Amygdala (tissue), 56 donors: ENCODE results near the gene TESMIN.

Experiments
- DNase-seq, 56 donors: peaks; one replicate each; lab custom pipeline; 2025; lab: John Stamatoyannopoulos, UW

TESMIN gene

GRCh38 chr11:68763181-68763721 is 11.9 kb upstream of the TESMIN start:
- DNase-seq: no peak

- DNase-seq: no peak
Measured at GRCh38 chr11:68762481-68762880, 11.2 kb upstream of the TESMIN start.

- no peak for DNase-seq
Measured at GRCh38 chr11:68761801-68762200, 10.5 kb upstream of the TESMIN start.

GRCh38 chr11:68759991-68760390 is 8.7 kb upstream of the TESMIN start:
- no peak for DNase-seq

GRCh38 chr11:68757711-68758110 is 6.4 kb upstream of the TESMIN start:
- no peak for DNase-seq

GRCh38 chr11:68756171-68756766 is 4.9 kb upstream of the TESMIN start:
- no peak for DNase-seq

GRCh38 chr11:68753300-68753699 is 2.0 kb upstream of the TESMIN start:
- no peak for DNase-seq

- DNase-seq: no peak
Measured at GRCh38 chr11:68751004-68751325, 355 bp downstream of the TESMIN start.

GRCh38 chr11:68750195-68751003 is 921 bp downstream of the TESMIN start:
- no peak for DNase-seq

- DNase-seq: no peak
Measured at GRCh38 chr11:68749229-68750123, 1.8 kb downstream of the TESMIN start.

GRCh38 chr11:68748061-68748460 is 3.3 kb downstream of the TESMIN start:
- no peak for DNase-seq

- no peak for DNase-seq
Measured at GRCh38 chr11:68743539-68743938, 7.8 kb downstream of the TESMIN start.

GRCh38 chr11:68741463-68741862 is 9.9 kb downstream of the TESMIN start:
- no peak for DNase-seq

- no peak for DNase-seq
Measured at GRCh38 chr11:68735646-68736045, 15.7 kb downstream of the TESMIN start.

GRCh38 chr11:68735125-68735524 is 16.2 kb downstream of the TESMIN start:
- DNase-seq: no peak

- DNase-seq: no peak
Measured at GRCh38 chr11:68734111-68734510, 17.2 kb downstream of the TESMIN start.

GRCh38 chr11:68727783-68728182 is 23.5 kb downstream of the TESMIN start:
- DNase-seq: peak in 1 of 56 donors; percentile 2

GRCh38 chr11:68724293-68724692 is 27.0 kb downstream of the TESMIN start:
- DNase-seq: no peak

- no peak for DNase-seq
Measured at GRCh38 chr11:68722143-68722542, 29.2 kb downstream of the TESMIN start.

- no peak for DNase-seq
Measured at GRCh38 chr11:68721075-68721474, 30.2 kb downstream of the TESMIN start.

GRCh38 chr11:68715456-68716122 is 35.7 kb downstream of the TESMIN start:
- DNase-seq: no peak
